Sigmoid colon (tissue), 4 donors: ENCODE data around the gene POLR1A.

ENCODE experiments used
- POLR2A ChIP-seq, 2 donors: fragments of 450-650 bp; IDR thresholded peaks; one replicate each; pipeline ENCODE4 v1.6.1; 2016; ENCODE audit warnings: antibody characterized with exemption in 2 of 2, mild to moderate bottlenecking in 2 of 2, moderate library complexity in 2 of 2
- POLR2AphosphoS5 ChIP-seq, 4 donors: sonication (generic); formaldehyde crosslinking; IDR thresholded peaks; one replicate each; pipeline ENCODE4 v1.6.1; 2017; ENCODE audit warnings: antibody characterized with exemption in 4 of 4
- TF ChIP-seq, protein P1 (sequence below), 4 experiments: fragments of 450-650 bp in 3 of 4; fragments of 200-600 bp in 1 of 4; IDR thresholded peaks; one replicate each; pipeline ENCODE4 v1.5.1; 2016 to 2019; ENCODE audit warnings: antibody characterized with exemption in 4 of 4, mild to moderate bottlenecking in 3 of 4, moderate library complexity in 2 of 4

DNA sequence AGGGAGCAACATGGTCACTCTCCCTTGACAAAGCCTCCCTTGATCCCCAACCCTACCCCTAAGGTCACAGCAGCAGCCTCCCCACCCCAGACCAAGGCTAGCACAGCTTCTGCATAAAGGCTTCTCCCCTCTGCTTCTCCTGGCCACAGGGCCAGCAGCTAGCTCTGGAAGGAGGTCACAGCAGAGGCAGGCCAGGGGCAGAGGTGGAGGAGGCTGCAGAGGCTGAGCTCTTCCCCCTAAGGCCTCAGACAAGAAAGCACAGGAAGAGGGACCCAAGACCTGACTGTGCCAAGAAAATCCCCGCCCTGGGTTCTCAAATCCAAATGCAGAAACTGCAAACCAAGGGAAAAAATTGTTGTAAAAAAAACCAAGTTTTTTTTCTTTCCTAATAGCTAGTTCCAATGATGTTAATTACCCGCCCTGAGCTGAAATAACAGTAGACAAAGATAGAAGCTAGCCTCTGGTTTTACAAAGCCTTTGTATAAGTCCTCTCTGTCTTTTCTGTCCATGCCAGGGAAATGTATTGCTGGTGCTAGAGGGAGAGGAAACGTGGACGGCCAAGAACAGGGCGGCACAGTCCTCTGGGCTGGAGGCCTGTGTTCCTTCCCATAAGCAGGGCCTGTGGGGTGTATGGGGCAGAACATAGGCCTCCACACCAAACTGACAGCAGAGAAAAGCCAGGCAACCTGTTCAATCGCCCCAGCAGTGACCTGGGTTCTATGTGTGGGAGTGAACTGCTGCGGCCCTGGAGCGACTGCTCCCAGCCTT, 79.5 kb downstream of the POLR1A start:
- TF ChIP-seq, protein P1, sequence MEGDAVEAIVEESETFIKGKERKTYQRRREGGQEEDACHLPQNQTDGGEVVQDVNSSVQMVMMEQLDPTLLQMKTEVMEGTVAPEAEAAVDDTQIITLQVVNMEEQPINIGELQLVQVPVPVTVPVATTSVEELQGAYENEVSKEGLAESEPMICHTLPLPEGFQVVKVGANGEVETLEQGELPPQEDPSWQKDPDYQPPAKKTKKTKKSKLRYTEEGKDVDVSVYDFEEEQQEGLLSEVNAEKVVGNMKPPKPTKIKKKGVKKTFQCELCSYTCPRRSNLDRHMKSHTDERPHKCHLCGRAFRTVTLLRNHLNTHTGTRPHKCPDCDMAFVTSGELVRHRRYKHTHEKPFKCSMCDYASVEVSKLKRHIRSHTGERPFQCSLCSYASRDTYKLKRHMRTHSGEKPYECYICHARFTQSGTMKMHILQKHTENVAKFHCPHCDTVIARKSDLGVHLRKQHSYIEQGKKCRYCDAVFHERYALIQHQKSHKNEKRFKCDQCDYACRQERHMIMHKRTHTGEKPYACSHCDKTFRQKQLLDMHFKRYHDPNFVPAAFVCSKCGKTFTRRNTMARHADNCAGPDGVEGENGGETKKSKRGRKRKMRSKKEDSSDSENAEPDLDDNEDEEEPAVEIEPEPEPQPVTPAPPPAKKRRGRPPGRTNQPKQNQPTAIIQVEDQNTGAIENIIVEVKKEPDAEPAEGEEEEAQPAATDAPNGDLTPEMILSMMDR (IDR thresholded peaks at IDR 0.05) = no peak
- TF ChIP-seq POLR2A (IDR thresholded peaks at IDR 0.05) = no peak
- no peak for TF ChIP-seq POLR2AphosphoS5 (IDR thresholded peaks at IDR 0.05)
